ENCODE measurements around the gene WWOX. TPM values are rescaled to one million over a fixed set of nuclear protein-coding genes. Genes with fewer than 3 reads are reported as not detected.

WWOX gene
- total and polyA plus RNA-seq, 2 of the 4 experiments (the other 2 are of a cell fraction): 2.7 to 5.4 TPM

DNA sequence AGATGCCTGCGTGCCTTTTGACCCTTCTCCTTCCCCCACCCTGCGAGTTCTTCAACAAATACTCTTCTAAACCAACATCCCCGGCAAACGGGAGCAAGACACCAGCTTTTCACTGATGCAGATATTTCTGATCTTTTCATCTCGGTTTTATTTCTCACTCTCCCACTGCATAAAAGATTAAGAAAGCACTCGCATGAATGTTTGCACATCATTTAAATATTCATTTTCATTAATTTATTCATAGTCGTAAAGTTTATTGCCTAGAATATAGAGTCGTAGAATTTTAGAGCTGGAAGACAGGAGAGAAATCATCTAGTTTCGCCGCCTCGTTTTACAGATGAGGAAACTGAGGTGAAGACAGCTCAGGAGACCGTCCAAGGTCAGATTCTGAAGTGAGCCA lies 1013.0 kb downstream of the WWOX start:
- no peak overlapping the region for H3K14ac ChIP-seq (replicated peaks; ENCODE audit: low read depth, low read length)
- no peak overlapping the region for H4K91ac ChIP-seq (ENCODE audit: insufficient read depth, low read depth, low read length)
- intact Hi-C loops (cut with micrococcal nuclease) (no loop called here), in situ Hi-C loops (cut with MboI; ENCODE audit: low sequenced_read_pairs) (no loop called here), dilution Hi-C loops (cut with HindIII; ENCODE audit: low sequenced_read_pairs, unreplicated experiment) (no loop called here)
- H3K4me3 ChIP-seq (ENCODE audit: insufficient read depth, low read depth, low read length): no peak overlapping the region
- H2AK9ac ChIP-seq (replicated peaks; ENCODE audit: low read depth, low read length, poor library complexity): no peak overlapping the region
- H4K5ac ChIP-seq (ENCODE audit: low read depth, low read length): no peak overlapping the region
- no peak overlapping the region for H3K4me2 ChIP-seq (ENCODE audit: low read depth, low read length)
- no peak overlapping the region for H3K4ac ChIP-seq (ENCODE audit: low read depth, low read length)
- no peak overlapping the region for H3K27ac ChIP-seq (ENCODE audit: insufficient read depth, low read length)
- WGBS, 2 experiments (ENCODE audit: extremely low coverage in 2 of 2, insufficient read length in 1 of 2): 51% methylated on average over 8 of the region's 12 CpGs; no CpG with 5 or more reads in 1 of the 2 experiments
- DNase-seq (no peak), ATAC-seq (ENCODE audit: low read depth) (no peak)
- no TSS peak for BruUV-seq (replicated peaks)
- no peaks in the 10 kb centered on the region for H3K79me1 ChIP-seq (ENCODE audit: low read depth in 1 of 2, low read length in 2 of 2)
- H4K8ac ChIP-seq (ENCODE audit: low read depth in 2 of 2, low read length in 2 of 2): no peak overlapping the region
- no peak overlapping the region for H3K18ac ChIP-seq (ENCODE audit: low read depth, low read length)
- H3K4me1 ChIP-seq (ENCODE audit: control insufficient read depth, insufficient read depth, low read length): no peaks in the 10 kb centered on the region
- no peak overlapping the region for H2AK5ac ChIP-seq (ENCODE audit: low read depth, low read length)
- H2AFZ ChIP-seq (replicated peaks; ENCODE audit: low read length, poor library complexity): no peak overlapping the region
- TF ChIP-seq MAZ (IDR thresholded peaks at IDR 0.05; ENCODE audit: borderline replicate concordance, low read depth, low read length) (no peak), FOS (IDR thresholded peaks at IDR 0.05; ENCODE audit: low read depth, low read length) (no peak), BHLHE40 (IDR thresholded peaks at IDR 0.05; ENCODE audit: low read depth, low read length) (no peak), NFE2L2 (IDR thresholded peaks at IDR 0.05; ENCODE audit: low read depth, low read length) (no peak), SMC3 (IDR thresholded peaks at IDR 0.05; ENCODE audit: low read depth, low read length) (no peak), RAD21 (IDR thresholded peaks at IDR 0.05; ENCODE audit: low read length) (no peak), POLR2A (IDR thresholded peaks at IDR 0.05; ENCODE audit: low read depth, low read length) (no peak), RFX5 (IDR thresholded peaks at IDR 0.05; ENCODE audit: low read depth, low read length) (no peak), MAFK (IDR thresholded peaks at IDR 0.05; ENCODE audit: low read depth, low read length) (no peak), CEBPB (IDR thresholded peaks at IDR 0.05; ENCODE audit: low read depth, low read length) (no peak), MXI1 (IDR thresholded peaks at IDR 0.05; ENCODE audit: borderline replicate concordance, low read depth, low read length) (no peak)
- TF ChIP-seq, protein P1, sequence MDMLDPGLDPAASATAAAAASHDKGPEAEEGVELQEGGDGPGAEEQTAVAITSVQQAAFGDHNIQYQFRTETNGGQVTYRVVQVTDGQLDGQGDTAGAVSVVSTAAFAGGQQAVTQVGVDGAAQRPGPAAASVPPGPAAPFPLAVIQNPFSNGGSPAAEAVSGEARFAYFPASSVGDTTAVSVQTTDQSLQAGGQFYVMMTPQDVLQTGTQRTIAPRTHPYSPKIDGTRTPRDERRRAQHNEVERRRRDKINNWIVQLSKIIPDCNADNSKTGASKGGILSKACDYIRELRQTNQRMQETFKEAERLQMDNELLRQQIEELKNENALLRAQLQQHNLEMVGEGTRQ (IDR thresholded peaks at IDR 0.05; ENCODE audit: low read depth, low read length): no peak
- TF ChIP-seq, protein P2, sequence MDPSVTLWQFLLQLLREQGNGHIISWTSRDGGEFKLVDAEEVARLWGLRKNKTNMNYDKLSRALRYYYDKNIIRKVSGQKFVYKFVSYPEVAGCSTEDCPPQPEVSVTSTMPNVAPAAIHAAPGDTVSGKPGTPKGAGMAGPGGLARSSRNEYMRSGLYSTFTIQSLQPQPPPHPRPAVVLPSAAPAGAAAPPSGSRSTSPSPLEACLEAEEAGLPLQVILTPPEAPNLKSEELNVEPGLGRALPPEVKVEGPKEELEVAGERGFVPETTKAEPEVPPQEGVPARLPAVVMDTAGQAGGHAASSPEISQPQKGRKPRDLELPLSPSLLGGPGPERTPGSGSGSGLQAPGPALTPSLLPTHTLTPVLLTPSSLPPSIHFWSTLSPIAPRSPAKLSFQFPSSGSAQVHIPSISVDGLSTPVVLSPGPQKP (IDR thresholded peaks at IDR 0.05; ENCODE audit: borderline replicate concordance, low read depth, low read length): no peak
- no peak overlapping the region for H2BK120ac ChIP-seq (ENCODE audit: low read depth, low read length)
- no peaks in the 10 kb centered on the region for H3K9me1 ChIP-seq (ENCODE audit: insufficient read depth, low read length)
- no peak overlapping the region for H2BK20ac ChIP-seq (ENCODE audit: low read depth, low read length)
- ChIA-PET CTCF (no interaction called here), POLR2A (ENCODE audit: unreplicated experiment) (no interaction called here)
- no peak overlapping the region for H2BK5ac ChIP-seq (ENCODE audit: low read depth, low read length, poor library complexity, severe bottlenecking)
- no peaks in the 10 kb centered on the region for H3K27me3 ChIP-seq (ENCODE audit: control insufficient read depth, insufficient read depth, low read length)
- H4K20me1 ChIP-seq (ENCODE audit: insufficient read depth, low read length): no peaks in the 10 kb centered on the region
- H3K56ac ChIP-seq (ENCODE audit: extremely low read depth, insufficient read depth, low read length): no peak overlapping the region
- H3K23ac ChIP-seq (ENCODE audit: low read depth, low read length): no peak overlapping the region
- H3K9me3 ChIP-seq (ENCODE audit: control insufficient read depth, insufficient read depth, low read length): peaks cover 42% of the 10 kb centered on the region
- no peak overlapping the region for H3K9ac ChIP-seq (ENCODE audit: low read depth, low read length)
- H2BK15ac ChIP-seq (ENCODE audit: low read depth, low read length): no peak overlapping the region
- no peaks in the 10 kb centered on the region for H3K36me3 ChIP-seq (ENCODE audit: control insufficient read depth, insufficient read depth, low read length)
